Measurements from ENCODE around the gene TKTL2.
"Not testable (repeated sequence)": the region's sequence is repeated elsewhere in the genome, so short reads cannot be mapped to it uniquely, and the experiment has no call there.

TKTL2 gene

GRCh38 chr4:163447023-163447422 lies 26.5 kb downstream of the TKTL2 start:
- not testable (repeated sequence) for DNase-seq

GRCh38 chr4:163440040-163440439 lies 33.5 kb downstream of the TKTL2 start:
- no peak for DNase-seq

Data from hematopoietic multipotent progenitor cell treated with erythropoietin and hydrocortisone succinate and interleukin-3 and kit ligand, for 4 days (in vitro differentiated cells).